Uterus (tissue), 4 donors: ENCODE results near the gene DAND5. TPM values are rescaled to one million over a fixed set of nuclear protein-coding genes. Genes with fewer than 3 reads are reported as not detected.

Experiments
- DNase-seq, 2 donors: peaks; one replicate each; pipeline ENCODE4 v3.0.0-alpha.2; 2019 to 2020
- H3K27ac ChIP-seq, 2 donors: fragments of 200-600 bp; sonication (generic); 1 replicate in 1 of 2; 2 replicates in 1 of 2; pipeline ENCODE4 v1.5.1; 2016 to 2018
- H3K27me3 ChIP-seq, 2 donors: fragments of 200-600 bp; sonication (generic); one replicate each; pipeline ENCODE4 v1.5.1; 2018 to 2019; ENCODE audit warnings: control low read depth in 1 of 2
- H3K36me3 ChIP-seq, 2 donors: fragments of 200-600 bp; sonication (generic); one replicate each; pipeline ENCODE4 v1.5.1; 2019; ENCODE audit warnings: control low read depth in 1 of 2
- H3K4me1 ChIP-seq, 2 donors: fragments of 200-600 bp; sonication (generic); one replicate each; pipeline ENCODE4 v1.5.1; 2018 to 2019; ENCODE audit warnings: control low read depth in 1 of 2
- H3K4me3 ChIP-seq, 2 donors: fragments of 200-600 bp; sonication (generic); 1 replicate in 1 of 2; 2 replicates in 1 of 2; pipeline ENCODE4 v1.5.1; 2018 to 2019; ENCODE audit warnings: mild to moderate bottlenecking in 1 of 2
- H3K9me3 ChIP-seq, 2 donors: fragments of 200-600 bp; sonication (generic); one replicate each; pipeline ENCODE4 v1.5.1; 2019; ENCODE audit warnings: control low read depth in 1 of 2
- POLR2A ChIP-seq, 2 donors: fragments of 450-650 bp; IDR thresholded peaks; one replicate each; pipeline ENCODE4 v1.6.1; 2016; ENCODE audit warnings: antibody characterized with exemption in 2 of 2, mild to moderate bottlenecking in 1 of 2, moderate library complexity in 1 of 2
- intact Hi-C: fragments of 100-400 bp; cut with DNase I; formaldehyde crosslinking; loops from one replicate; pipeline ENCODE4 v1.15.1; 2023; ENCODE audit warnings: low total_unique reads
- total RNA-seq, 4 donors: library from RNA; depleted of rRNA in 3 of 4; stranded (reverse); fragments of >200 nt in 3 of 4; gene quantifications; one replicate each; pipeline versions ENCODE4 v1.1.0 to v1.2.4, GENCODE V29; 2014 to 2023
- TF ChIP-seq, protein P1 (sequence below), 4 experiments: fragments of 200-600 bp in 2 of 4; fragments of 450-650 bp in 2 of 4; sonication (generic) in 2 of 4; IDR thresholded peaks; one replicate each; pipeline ENCODE4 v1.5.1; 2016 to 2019; ENCODE audit warnings: antibody characterized with exemption in 4 of 4, mild to moderate bottlenecking in 2 of 4, moderate library complexity in 1 of 4
- donor health status: DM: yes; HTN: yes; CAD: no.

Gene DAND5
- total RNA-seq, 4 donors from 2014 or later, result 0.14 TPM; not detected in 3

DNA sequence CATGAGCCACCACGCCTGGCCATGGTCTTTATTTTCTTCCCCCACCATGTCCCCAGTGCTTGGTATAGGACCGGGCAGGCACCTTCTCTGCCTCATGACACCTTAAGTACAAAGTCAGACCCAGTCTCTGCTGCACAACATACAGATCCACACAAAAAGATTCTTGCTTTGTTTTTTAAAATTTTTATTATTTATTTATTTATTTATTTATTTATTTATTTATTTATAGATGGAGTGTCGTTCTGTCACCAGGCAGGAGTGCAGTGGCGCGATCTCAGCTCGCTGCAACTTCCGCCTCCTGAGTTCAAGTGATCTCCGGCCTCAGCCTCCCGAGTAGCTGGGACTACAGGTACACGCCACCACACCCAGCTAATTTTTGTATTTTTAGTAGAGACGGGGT, 23.4 kb downstream of the DAND5 start:
- intact Hi-C loops, result no loop called here
- Histone ChIP-seq H3K27me3 (no peaks in the 10 kb centered on the region), H3K9me3 (no peaks in the 10 kb centered on the region), H3K4me3 (no peak overlapping the region), H3K27ac (no peak overlapping the region), H3K4me1 (no peaks in the 10 kb centered on the region), H3K36me3 (no peaks in the 10 kb centered on the region)
- no peak for TF ChIP-seq POLR2A (IDR thresholded peaks at IDR 0.05)
- TF ChIP-seq, protein P1, sequence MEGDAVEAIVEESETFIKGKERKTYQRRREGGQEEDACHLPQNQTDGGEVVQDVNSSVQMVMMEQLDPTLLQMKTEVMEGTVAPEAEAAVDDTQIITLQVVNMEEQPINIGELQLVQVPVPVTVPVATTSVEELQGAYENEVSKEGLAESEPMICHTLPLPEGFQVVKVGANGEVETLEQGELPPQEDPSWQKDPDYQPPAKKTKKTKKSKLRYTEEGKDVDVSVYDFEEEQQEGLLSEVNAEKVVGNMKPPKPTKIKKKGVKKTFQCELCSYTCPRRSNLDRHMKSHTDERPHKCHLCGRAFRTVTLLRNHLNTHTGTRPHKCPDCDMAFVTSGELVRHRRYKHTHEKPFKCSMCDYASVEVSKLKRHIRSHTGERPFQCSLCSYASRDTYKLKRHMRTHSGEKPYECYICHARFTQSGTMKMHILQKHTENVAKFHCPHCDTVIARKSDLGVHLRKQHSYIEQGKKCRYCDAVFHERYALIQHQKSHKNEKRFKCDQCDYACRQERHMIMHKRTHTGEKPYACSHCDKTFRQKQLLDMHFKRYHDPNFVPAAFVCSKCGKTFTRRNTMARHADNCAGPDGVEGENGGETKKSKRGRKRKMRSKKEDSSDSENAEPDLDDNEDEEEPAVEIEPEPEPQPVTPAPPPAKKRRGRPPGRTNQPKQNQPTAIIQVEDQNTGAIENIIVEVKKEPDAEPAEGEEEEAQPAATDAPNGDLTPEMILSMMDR (IDR thresholded peaks at IDR 0.05), result no peak
- DNase-seq, result no peak

DNA sequence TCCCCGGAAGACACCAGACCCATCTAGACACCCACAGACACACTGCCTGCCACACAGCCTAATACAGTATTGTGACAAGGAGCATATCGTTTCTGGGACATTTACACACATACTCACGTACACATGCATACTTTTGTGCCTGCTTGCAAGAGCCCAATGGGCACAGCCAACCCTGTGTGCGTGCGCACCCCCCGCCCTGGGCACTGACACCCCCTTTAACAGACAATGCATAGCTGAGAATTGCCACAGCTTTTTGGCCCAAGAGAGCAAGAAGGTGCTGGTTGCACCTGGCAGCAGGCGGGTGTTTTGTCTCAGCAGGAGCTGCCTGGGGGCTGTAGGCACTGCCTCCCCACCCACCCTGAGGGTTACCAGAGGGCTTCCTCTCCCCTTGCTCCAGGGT, 24.2 kb downstream of the DAND5 start:
- peaks cover 0 to under 1% of the 10 kb centered on the region in 2 donors for H3K4me1 ChIP-seq
- intact Hi-C loops, result no loop called here
- TF ChIP-seq, protein P1 (IDR thresholded peaks at IDR 0.05), result no peak
- TF ChIP-seq POLR2A (IDR thresholded peaks at IDR 0.05), result no peak
- H3K9me3 ChIP-seq, result no peaks in the 10 kb centered on the region
- no peaks in the 10 kb centered on the region for H3K36me3 ChIP-seq
- H3K27ac ChIP-seq, result no peak overlapping the region
- no peaks in the 10 kb centered on the region for H3K27me3 ChIP-seq
- no peak overlapping the region for H3K4me3 ChIP-seq
- DNase-seq, result no peak

DNA sequence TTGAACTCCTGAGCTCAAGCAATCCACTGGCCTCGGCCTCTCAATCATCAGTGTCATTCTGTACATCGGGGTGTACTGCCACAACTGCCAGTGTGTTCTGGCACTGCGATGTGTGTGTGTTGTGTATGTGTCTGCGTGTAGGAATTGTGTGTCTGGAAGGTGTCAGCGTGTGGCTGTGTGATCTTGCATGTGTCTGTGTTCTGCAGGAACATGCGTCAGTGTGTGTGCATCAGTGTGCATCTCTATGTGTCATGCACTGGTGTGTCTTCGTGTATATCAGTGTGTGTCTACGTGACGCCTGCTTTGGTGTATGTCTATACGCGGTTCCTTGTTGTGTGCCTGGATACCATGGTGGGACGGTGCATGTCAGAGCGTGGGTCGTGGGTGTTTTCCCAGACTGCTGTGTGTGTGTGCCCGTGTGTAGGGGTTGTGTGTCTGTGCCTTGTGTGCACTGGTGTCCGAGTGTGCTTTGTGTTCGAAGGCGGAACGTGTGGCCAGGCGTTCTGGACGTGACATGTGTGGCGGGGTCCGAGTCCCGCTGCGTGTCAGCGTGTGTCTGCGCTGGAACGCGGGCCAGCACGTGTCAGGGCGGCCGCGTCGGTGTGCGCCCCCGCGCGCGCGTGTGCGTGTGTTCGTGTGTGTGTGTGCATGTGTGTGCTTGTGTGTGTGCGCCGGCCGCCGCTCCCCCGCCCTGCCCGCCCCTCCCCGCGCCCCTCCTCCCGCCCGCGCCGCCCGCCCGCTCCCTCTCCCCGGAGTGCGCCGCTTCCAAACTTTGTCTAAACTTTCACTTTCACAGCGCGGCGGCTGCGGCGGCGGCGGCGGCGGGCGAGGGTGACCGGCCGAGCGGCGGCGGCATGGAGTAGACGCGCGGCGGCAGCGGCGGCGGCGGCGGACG, 25.6 kb downstream of the DAND5 start, which contains the start of gene NFIX:
Gene NFIX, plus strand, starts transcription at position 775 of the 895 bp plus-strand sequence. CDS start 363 bp downstream, outside the sequence.
- H3K4me3 ChIP-seq, result peak within 1 kb of the TSS; percentile 63 to 68
- H3K4me1 ChIP-seq, result peaks cover 0 to 6% of the 10 kb centered on the region in 2 donors
- intact Hi-C loops, result no loop called here
- H3K27me3 ChIP-seq, result no peaks in the 10 kb centered on the region
- peak in 1 of 2 donors; percentile 40 for TF ChIP-seq POLR2A (IDR thresholded peaks at IDR 0.05)
- TF ChIP-seq, protein P1 (IDR thresholded peaks at IDR 0.05), result no peak
- no peaks in the 10 kb centered on the region for H3K36me3 ChIP-seq
- peak within 1 kb of the TSS; percentile 95 to 99 for H3K27ac ChIP-seq
- DNase-seq, result peak; percentile 77 to 81
- H3K9me3 ChIP-seq, result no peaks in the 10 kb centered on the region

DNA sequence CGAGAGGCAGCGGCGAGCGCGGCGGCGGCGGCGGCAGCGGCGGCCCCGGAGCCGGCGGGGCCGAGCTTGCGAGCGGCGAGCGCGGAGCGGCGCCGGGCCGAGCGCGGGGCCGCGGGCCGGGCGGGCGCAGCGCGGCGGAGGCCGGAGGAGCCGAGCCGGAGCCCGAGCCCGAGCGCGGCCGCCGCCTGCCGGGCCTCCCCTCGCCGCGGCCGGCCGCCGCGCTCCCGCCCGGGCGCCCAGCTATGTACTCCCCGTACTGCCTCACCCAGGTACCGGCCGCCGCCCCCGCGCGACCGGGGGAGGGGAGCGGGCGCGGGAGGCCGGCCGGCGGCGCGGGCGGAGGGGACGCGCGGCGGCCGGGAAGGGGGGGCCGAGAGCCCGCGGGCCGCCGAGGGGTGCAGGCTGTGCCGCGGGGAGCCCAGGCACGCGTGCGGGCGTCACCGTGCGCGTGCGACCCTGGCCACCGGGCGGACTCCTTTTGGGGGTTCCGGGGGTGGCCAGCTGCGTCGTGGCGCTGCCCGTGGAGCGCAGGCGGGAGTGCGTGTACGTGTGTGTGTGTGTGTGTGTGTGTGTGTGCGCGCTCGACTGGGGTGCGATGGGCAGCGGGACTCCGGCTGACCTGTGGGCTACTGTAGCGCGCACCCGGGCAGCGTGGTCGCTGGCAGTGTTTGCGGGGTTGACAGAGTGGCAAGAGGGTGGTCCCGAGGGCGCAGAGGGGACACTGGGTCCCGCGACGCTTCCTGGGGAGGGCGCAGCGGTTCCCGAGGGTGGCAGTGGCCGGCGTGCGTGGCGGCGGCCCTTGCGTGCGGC, 26.4 kb downstream of the DAND5 start:
- peak in 1 of 2 donors; percentile 59 for DNase-seq
- Histone ChIP-seq H3K4me1 (peaks cover 0 to 6% of the 10 kb centered on the region in 2 donors), H3K9me3 (no peaks in the 10 kb centered on the region), H3K27me3 (no peaks in the 10 kb centered on the region), H3K27ac (peak overlapping the region; percentile 95 to 99), H3K36me3 (no peaks in the 10 kb centered on the region), H3K4me3 (peak overlapping the region; percentile 63 to 68)
- TF ChIP-seq POLR2A (IDR thresholded peaks at IDR 0.05), result peak in 1 of 2 donors; percentile 30
- TF ChIP-seq, protein P1 (IDR thresholded peaks at IDR 0.05), result no peak
- intact Hi-C loops, result no loop called here
